CD4-positive, alpha-beta T cell treated with Interleukin-4 for 4 hours (primary cell): ENCODE results near the gene TTI1.

ENCODE experiments used
- DNase-seq: peaks from one replicate; pipeline ENCODE4 v3.0.0-alpha.2; 2020

The TTI1 gene

GRCh38 chr20:37934634-37935375, 98.5 kb downstream of the TTI1 start:
- DNase-seq = no peak

- no peak for DNase-seq
Measured at GRCh38 chr20:37933786-37934633, 99.2 kb downstream of the TTI1 start.
